DND-41 (cell line): ENCODE measurements around the gene KCTD3.

Source experiments
- CTCF ChIP-seq: IDR thresholded peaks from 2 replicates; pipeline ENCODE4 v1.5.1; 2012; ENCODE audit warnings: borderline replicate concordance, low read length, moderate library complexity, mild to moderate bottlenecking; ENCODE audit not compliant: poor library complexity, severe bottlenecking; ENCODE audit errors: extremely low read depth
- EZH2 ChIP-seq: IDR thresholded peaks from 3 replicates; pipeline ENCODE4 v1.6.1; 2012; ENCODE audit warnings: borderline replicate concordance, low read depth, mild to moderate bottlenecking, moderate library complexity, low read length, inconsistent platforms; ENCODE audit not compliant: severe bottlenecking

DNA sequence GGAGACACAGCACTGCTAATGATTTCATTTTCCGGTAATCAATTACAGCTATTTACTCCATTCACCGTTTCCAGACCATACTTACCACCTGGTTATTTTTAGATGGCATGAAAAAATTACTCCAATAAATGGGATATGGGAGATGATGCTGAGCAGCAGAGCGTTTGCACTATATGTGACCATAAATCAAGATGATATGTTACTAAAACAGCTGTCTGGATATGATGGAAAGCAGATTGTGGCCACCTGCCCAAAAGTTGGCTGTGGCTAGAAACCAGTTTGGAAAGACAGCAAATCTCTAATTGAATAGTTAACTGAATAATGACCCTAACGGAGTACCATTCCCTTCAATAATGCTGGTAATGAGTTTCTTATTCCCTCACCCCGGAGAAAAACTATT, 22.5 kb upstream of the KCTD3 start:
- TF ChIP-seq CTCF (no peak), EZH2 (no peak)
